ENCODE data around the gene HS6ST1.

DNA sequence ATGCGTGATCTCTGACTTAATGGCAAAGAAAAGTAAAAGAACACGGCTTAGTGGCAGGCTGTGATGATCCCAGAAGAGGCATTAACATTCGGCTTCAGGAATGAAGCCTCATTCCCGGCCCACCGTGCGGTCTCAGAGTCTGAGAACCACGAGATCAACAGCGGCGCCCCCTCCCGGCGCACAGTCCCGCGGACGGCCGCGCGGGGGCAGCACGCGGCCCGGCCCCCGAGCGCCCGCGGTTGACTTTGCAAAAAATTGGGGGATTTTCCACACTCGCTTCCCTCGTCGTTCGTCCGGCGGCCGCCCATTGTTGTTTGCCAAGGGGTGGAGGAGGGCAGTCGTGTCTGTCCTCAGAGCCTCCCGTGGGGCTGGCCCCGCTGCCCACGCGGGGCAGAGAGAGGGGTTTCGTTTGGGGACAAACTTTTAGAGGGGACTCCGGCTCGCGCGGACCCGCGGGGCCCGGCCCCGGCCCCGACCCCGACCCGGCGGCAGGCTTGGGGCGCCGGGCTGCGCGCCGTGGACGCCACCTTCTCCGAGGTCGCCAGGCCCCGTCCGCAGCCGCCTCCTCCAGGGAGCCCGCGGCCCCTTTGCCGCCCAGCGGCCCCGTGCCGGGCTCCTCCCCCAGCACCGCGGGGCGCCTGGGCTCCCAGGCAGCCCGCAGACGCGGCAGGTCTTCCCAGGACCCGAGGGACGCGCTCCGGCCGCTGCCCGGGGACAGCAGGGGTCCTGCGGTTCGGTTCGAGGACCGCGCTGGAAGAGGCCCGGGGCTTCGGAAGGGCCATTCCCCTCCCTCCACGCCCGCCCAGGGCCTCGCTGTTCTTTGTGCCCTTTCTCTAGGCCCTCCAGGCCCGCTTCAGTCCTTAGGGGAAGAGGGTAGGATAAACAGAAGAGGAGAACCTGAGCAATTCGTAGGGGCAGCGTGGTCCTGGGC lies 3.4 kb upstream of the HS6ST1 start:
- peak; percentile 17 for TF ChIP-seq POLR2A (IDR thresholded peaks at IDR 0.05)
- TF ChIP-seq, protein P1, sequence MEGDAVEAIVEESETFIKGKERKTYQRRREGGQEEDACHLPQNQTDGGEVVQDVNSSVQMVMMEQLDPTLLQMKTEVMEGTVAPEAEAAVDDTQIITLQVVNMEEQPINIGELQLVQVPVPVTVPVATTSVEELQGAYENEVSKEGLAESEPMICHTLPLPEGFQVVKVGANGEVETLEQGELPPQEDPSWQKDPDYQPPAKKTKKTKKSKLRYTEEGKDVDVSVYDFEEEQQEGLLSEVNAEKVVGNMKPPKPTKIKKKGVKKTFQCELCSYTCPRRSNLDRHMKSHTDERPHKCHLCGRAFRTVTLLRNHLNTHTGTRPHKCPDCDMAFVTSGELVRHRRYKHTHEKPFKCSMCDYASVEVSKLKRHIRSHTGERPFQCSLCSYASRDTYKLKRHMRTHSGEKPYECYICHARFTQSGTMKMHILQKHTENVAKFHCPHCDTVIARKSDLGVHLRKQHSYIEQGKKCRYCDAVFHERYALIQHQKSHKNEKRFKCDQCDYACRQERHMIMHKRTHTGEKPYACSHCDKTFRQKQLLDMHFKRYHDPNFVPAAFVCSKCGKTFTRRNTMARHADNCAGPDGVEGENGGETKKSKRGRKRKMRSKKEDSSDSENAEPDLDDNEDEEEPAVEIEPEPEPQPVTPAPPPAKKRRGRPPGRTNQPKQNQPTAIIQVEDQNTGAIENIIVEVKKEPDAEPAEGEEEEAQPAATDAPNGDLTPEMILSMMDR (IDR thresholded peaks at IDR 0.05): peak; percentile 41 to 98 (median 87)
